Keratinocyte (primary cell): ENCODE data around the gene PRPF39. TPM values are rescaled to one million over a fixed set of nuclear protein-coding genes. Genes with fewer than 3 reads are reported as not detected.

Source experiments
- DNase-seq: peaks from one replicate; pipeline ENCODE4 v3.0.0-alpha.2; 2011; ENCODE audit warnings: low read depth, missing footprints, low spot score
- FAIRE-seq: peaks from 2 replicates; lab custom pipeline; 2011; peaks lifted over from hg19 to GRCh38; lab: Jason Lieb, UNC
- H2AFZ ChIP-seq: 2 replicates; pipeline ENCODE4 v1.6.0; 2012; ENCODE audit warnings: low read length, control low read depth, inconsistent platforms; ENCODE audit not compliant: control insufficient read depth
- H3K27ac ChIP-seq: 2 replicates; pipeline ENCODE4 v1.5.1; 2011; ENCODE audit warnings: low read length; ENCODE audit not compliant: control insufficient read depth, insufficient read depth
- H3K27me3 ChIP-seq: 3 replicates; pipeline ENCODE4 v1.6.0; 2011; ENCODE audit warnings: low read length; ENCODE audit not compliant: control insufficient read depth, insufficient read depth; ENCODE audit errors: extremely low read depth
- H3K36me3 ChIP-seq, 2 experiments: 2 replicates in 1 of 2; 3 replicates in 1 of 2; pipeline ENCODE4 v1.5.1; 2011; ENCODE audit warnings: low read length in 2 of 2, mild to moderate bottlenecking in 1 of 2; ENCODE audit not compliant: control insufficient read depth in 2 of 2, insufficient read depth in 2 of 2; ENCODE audit errors: extremely low read depth in 1 of 2
- H3K4me1 ChIP-seq: 3 replicates; pipeline ENCODE4 v1.5.1; 2011; ENCODE audit warnings: low read length; ENCODE audit not compliant: control insufficient read depth, insufficient read depth; ENCODE audit errors: extremely low read depth
- H3K4me2 ChIP-seq: 3 replicates; pipeline ENCODE4 v1.6.0; 2011; ENCODE audit warnings: low read depth, low read length; ENCODE audit not compliant: control insufficient read depth, insufficient read depth; ENCODE audit errors: extremely low read depth
- H3K4me3 ChIP-seq, 3 experiments: fragments of 200-600 bp in 1 of 3; sonication (generic) in 1 of 3; 2 replicates in 2 of 3; 3 replicates in 1 of 3; pipeline ENCODE4 v1.5.1; 2011 to 2016; ENCODE audit warnings: low read length in 3 of 3, mild to moderate bottlenecking in 3 of 3, control low read depth in 2 of 3, inconsistent platforms in 1 of 3, low read depth in 1 of 3, mixed read lengths in 1 of 3, mixed run types in 1 of 3, moderate library complexity in 1 of 3; ENCODE audit not compliant: control insufficient read depth in 2 of 3, insufficient read depth in 2 of 3; ENCODE audit errors: extremely low read depth in 1 of 3
- H3K79me2 ChIP-seq: 2 replicates; pipeline ENCODE4 v1.6.0; 2012; ENCODE audit warnings: low read length; ENCODE audit not compliant: control insufficient read depth, insufficient read depth
- H3K9ac ChIP-seq: 3 replicates; pipeline ENCODE4 v1.6.0; 2011; ENCODE audit warnings: low read length; ENCODE audit not compliant: control insufficient read depth, insufficient read depth; ENCODE audit errors: extremely low read depth
- H3K9me1 ChIP-seq: 3 replicates; pipeline ENCODE4 v1.6.0; 2011; ENCODE audit warnings: low read length; ENCODE audit not compliant: control insufficient read depth, insufficient read depth; ENCODE audit errors: extremely low read depth
- H3K9me3 ChIP-seq: 2 replicates; pipeline ENCODE4 v1.5.1; 2012; ENCODE audit warnings: low read depth, low read length; ENCODE audit not compliant: control insufficient read depth
- H4K20me1 ChIP-seq: 3 replicates; pipeline ENCODE4 v1.6.0; 2011; ENCODE audit warnings: low read length; ENCODE audit not compliant: control insufficient read depth, insufficient read depth; ENCODE audit errors: extremely low read depth
- CTCF ChIP-seq, 3 experiments: IDR thresholded peaks in 1 of 3; conservative IDR thresholded peaks in 1 of 3; optimal IDR thresholded peaks in 1 of 3; 2 replicates in 2 of 3; 3 replicates in 1 of 3; pipeline versions ENCODE3 to v1.5.1; 2011; ENCODE audit warnings: low read length in 3 of 3, mild to moderate bottlenecking in 3 of 3, moderate library complexity in 2 of 3, control low read depth in 1 of 3, inconsistent platforms in 1 of 3; ENCODE audit not compliant: insufficient read depth in 2 of 3; ENCODE audit errors: extremely low read depth in 1 of 3
- EZH2 ChIP-seq: IDR thresholded peaks from one replicate; pipeline ENCODE4 v1.6.1; 2012; ENCODE audit warnings: inconsistent platforms, mild to moderate bottlenecking, low read length, moderate library complexity
- dilution Hi-C: fragments of 300-500 bp; cut with MboI; formaldehyde crosslinking; loops from one replicate; pipeline ENCODE4 v1.7.0; 2020; ENCODE audit warnings: low sequenced_read_pairs; ENCODE audit not compliant: extremely low pct_ligation_motif_present
- polyA plus RNA-seq, 5 experiments: library from polyadenylated mRNA; depleted of rRNA in 3 of 5; stranded (reverse) in 3 of 5; stranded (forward) in 1 of 5; unstranded in 1 of 5; fragments of >200 nt; gene quantifications; 1 replicate in 1 of 5; 2 replicates in 3 of 5; 3 replicates in 1 of 5; pipeline versions ENCODE4 v1.2.1 to v1.2.3, GENCODE V29; 2011 to 2012; ENCODE audit warnings: missing spikeins in 2 of 5, low read depth in 1 of 5, low replicate concordance in 1 of 5

The PRPF39 gene
- polyA plus RNA-seq, 1 donor (not counting 4 experiments of a cell fraction or from before 2014, with no cell fraction given), result 45.5 TPM

- Histone ChIP-seq H3K27me3 (no peaks in the 10 kb centered on the region), H3K9me1 (no peaks in the 10 kb centered on the region), H2AFZ (no peak overlapping the region), H3K4me2 (no peak overlapping the region), H3K79me2 (no peaks in the 10 kb centered on the region), H4K20me1 (no peaks in the 10 kb centered on the region), H3K4me1 (no peaks in the 10 kb centered on the region), H3K27ac (no peak overlapping the region), H3K4me3 (no peak overlapping the region), H3K9ac (no peak overlapping the region), H3K36me3 (peaks cover 1 to 2% of the 10 kb centered on the region in 2 experiments), H3K9me3 (no peaks in the 10 kb centered on the region)
- no peak for DNase-seq
- FAIRE-seq, result no peak
- TF ChIP-seq CTCF (optimal IDR thresholded peaks at IDR 0.05 in 1 of 3, IDR thresholded peaks at IDR 0.05 in 1 of 3, conservative IDR thresholded peaks at IDR 0.05 in 1 of 3; ENCODE audit: extremely low read depth in 1 of 3, insufficient read depth in 2 of 3, low read length in 3 of 3), result no peak
- no peak for TF ChIP-seq EZH2
- dilution Hi-C loops, result no loop called here
Observed at GRCh38 chr14:45057349-45057748, 26.6 kb upstream of the PRPF39 start.

- no peak overlapping the region for H2AFZ ChIP-seq
- H3K27me3 ChIP-seq, result no peaks in the 10 kb centered on the region
- TF ChIP-seq EZH2, result no peak
- TF ChIP-seq CTCF (optimal IDR thresholded peaks at IDR 0.05 in 1 of 3, IDR thresholded peaks at IDR 0.05 in 1 of 3, conservative IDR thresholded peaks at IDR 0.05 in 1 of 3; ENCODE audit: extremely low read depth in 1 of 3, insufficient read depth in 2 of 3, low read length in 3 of 3), result no peak
- dilution Hi-C loops, result no loop called here
- no peak overlapping the region for H3K27ac ChIP-seq
- H3K36me3 ChIP-seq, result peaks cover 0 to 1% of the 10 kb centered on the region in 2 experiments
- H3K4me1 ChIP-seq, result no peaks in the 10 kb centered on the region
- H3K4me3 ChIP-seq, result no peak overlapping the region
- no peak overlapping the region for H3K9ac ChIP-seq
- no peak for DNase-seq
- H3K9me1 ChIP-seq, result no peaks in the 10 kb centered on the region
- no peak for FAIRE-seq
- no peak overlapping the region for H3K4me2 ChIP-seq
- H3K9me3 ChIP-seq, result no peaks in the 10 kb centered on the region
- no peaks in the 10 kb centered on the region for H4K20me1 ChIP-seq
- H3K79me2 ChIP-seq, result no peaks in the 10 kb centered on the region
Observed at GRCh38 chr14:45057881-45058364, 26.0 kb upstream of the PRPF39 start.
